WERI-Rb-1 (cell line): Measurements from ENCODE around the gene NFIA.

Experiments used
- DNase-seq: peaks from one replicate; pipeline ENCODE4 v3.0.0-alpha.2; 2020
- H3K27ac ChIP-seq: fragments of 250-450 bp; sonication (Bioruptor Pico); 2 replicates; pipeline ENCODE4 v1.5.1; 2020; ENCODE audit warnings: mild to moderate bottlenecking, moderate library complexity
- H3K27me3 ChIP-seq: fragments of 250-450 bp; sonication (Bioruptor Pico); 2 replicates; pipeline ENCODE4 v1.5.1; 2021; ENCODE audit warnings: mild to moderate bottlenecking, low read depth, moderate library complexity; ENCODE audit not compliant: insufficient read depth, severe bottlenecking
- H3K36me3 ChIP-seq: fragments of 250-450 bp; sonication (Bioruptor Pico); 2 replicates; pipeline ENCODE4 v1.5.1; 2020; ENCODE audit warnings: mild to moderate bottlenecking, moderate library complexity
- H3K4me3 ChIP-seq: 2 replicates; pipeline ENCODE4 v1.5.1; 2011; ENCODE audit warnings: low read depth, mild to moderate bottlenecking, control low read depth, low read length
- H3K9me3 ChIP-seq: fragments of 250-450 bp; sonication (Bioruptor Pico); 2 replicates; pipeline ENCODE4 v1.5.1; 2021; ENCODE audit warnings: mild to moderate bottlenecking, moderate library complexity; ENCODE audit not compliant: severe bottlenecking
- TF ChIP-seq, protein P1 (sequence below): IDR thresholded peaks from 2 replicates; pipeline ENCODE4 v1.5.1; 2011; ENCODE audit warnings: low read depth, mild to moderate bottlenecking, control low read depth, inconsistent platforms, low read length

Gene NFIA

DNA sequence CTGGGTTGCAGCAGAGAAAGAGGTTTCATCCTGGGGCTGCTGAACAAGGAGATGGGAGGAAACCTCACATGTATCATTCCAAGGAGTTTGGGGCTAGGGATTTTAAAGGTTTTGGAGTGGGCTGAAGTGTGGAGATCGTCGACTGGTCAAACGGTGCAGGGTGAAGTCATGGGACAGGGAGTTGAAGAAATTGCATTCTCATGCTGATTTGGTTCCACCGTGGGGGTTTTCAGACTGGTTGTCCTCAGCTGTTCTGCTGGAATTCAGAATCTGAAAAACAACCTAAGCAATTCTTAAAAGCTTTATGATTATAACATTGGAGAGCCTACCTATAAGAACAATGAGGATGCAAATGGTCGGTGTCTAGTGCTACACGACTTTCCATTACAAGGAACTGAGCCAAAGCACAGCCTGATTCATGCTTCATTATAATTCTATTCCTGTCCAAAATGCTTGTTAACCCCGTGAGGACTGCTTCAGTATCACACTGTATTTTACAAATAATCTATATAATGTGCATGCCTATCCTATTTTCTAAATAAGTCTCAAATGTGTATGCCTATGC, 399.9 kb downstream of the NFIA start:
- Histone ChIP-seq H3K27me3 (no peaks in the 10 kb centered on the region), H3K36me3 (no peaks in the 10 kb centered on the region), H3K4me3 (no peak overlapping the region), H3K9me3 (no peaks in the 10 kb centered on the region), H3K27ac (no peak overlapping the region)
- no peak for DNase-seq
- TF ChIP-seq, protein P1, sequence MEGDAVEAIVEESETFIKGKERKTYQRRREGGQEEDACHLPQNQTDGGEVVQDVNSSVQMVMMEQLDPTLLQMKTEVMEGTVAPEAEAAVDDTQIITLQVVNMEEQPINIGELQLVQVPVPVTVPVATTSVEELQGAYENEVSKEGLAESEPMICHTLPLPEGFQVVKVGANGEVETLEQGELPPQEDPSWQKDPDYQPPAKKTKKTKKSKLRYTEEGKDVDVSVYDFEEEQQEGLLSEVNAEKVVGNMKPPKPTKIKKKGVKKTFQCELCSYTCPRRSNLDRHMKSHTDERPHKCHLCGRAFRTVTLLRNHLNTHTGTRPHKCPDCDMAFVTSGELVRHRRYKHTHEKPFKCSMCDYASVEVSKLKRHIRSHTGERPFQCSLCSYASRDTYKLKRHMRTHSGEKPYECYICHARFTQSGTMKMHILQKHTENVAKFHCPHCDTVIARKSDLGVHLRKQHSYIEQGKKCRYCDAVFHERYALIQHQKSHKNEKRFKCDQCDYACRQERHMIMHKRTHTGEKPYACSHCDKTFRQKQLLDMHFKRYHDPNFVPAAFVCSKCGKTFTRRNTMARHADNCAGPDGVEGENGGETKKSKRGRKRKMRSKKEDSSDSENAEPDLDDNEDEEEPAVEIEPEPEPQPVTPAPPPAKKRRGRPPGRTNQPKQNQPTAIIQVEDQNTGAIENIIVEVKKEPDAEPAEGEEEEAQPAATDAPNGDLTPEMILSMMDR = no peak

DNA sequence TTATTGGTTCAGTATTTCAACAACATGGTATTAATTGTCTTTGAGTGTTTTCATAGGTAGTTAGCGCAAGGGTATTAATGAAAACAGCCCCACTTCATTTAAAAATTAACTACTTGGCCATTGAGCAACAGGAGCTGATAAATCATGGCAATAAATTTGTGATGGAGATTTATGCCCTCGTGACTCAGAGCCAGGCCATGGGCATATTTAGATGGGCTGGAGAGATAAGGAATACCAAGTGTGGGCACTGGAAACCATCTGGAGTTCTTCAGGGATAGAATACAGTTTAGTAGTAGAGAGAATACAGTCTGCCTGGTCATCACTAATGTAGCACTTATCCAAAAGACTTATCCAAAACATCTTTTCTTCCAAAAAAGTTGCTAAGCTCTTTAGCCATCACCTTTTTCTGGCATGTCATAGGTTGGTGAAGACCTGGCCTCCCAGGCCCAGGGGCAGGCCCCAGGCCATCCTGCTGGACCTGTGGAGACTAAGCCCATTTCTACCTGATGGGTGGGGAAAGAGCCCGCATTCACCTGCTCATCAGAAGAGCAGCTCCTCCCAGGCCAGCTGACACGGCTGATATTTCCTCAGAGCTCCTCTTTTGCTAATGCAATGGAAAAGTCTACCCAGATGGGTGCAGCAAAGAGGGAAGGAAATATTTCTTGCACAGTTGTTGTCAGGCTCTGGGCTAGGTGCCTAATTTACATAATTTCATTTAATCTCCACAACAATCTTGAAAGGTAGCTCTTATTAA, 404.6 kb downstream of the NFIA start:
- Histone ChIP-seq H3K27ac (no peak overlapping the region), H3K27me3 (no peaks in the 10 kb centered on the region), H3K9me3 (no peaks in the 10 kb centered on the region), H3K36me3 (no peaks in the 10 kb centered on the region), H3K4me3 (no peak overlapping the region)
- TF ChIP-seq, protein P1 = no peak
- DNase-seq = no peak

DNA sequence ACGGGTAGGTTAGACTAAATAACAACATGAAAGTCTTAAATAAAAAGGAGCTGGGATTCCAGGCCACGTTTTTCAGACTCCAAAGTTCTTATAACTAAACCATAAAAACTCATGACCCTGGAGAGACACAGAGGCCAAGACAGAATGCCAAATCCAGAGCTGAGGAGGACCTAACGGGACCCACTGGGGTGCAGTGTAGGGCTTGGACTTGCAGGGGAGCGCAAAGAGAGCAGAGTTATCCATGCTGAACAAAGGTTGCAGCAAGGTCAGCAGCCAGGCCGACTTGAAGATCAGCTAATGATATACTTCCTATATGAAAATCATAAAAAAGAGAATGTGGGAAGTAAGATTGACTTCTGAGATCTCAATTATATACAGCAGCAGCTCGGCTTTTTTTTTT, 405.4 kb downstream of the NFIA start:
- no peak overlapping the region for H3K4me3 ChIP-seq
- TF ChIP-seq, protein P1 = no peak
- DNase-seq = no peak
- no peaks in the 10 kb centered on the region for H3K9me3 ChIP-seq
- no peaks in the 10 kb centered on the region for H3K27me3 ChIP-seq
- H3K36me3 ChIP-seq = no peaks in the 10 kb centered on the region
- H3K27ac ChIP-seq = no peak overlapping the region

DNA sequence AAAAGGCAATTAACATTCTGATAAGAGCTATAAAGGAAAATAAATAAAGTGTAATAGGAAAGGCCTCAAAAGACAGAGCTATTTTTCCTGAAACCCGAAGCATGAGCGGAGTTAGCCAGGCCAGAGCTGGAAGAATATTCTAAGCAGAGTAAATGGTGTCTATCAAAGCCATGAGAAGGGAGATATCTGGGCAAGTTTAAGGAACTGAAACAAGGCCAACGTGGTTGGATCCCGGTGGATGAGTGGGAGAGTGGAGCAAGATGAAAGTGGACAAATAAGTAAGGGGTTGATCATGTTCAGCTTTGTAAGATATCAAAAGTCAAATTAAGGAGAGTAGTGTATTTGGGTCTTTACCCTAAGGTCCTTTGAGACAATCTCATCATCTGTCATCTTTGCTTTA, 408.6 kb downstream of the NFIA start:
- H3K36me3 ChIP-seq = no peaks in the 10 kb centered on the region
- no peaks in the 10 kb centered on the region for H3K27me3 ChIP-seq
- TF ChIP-seq, protein P1 = no peak
- no peak for DNase-seq
- H3K4me3 ChIP-seq = no peak overlapping the region
- H3K9me3 ChIP-seq = no peaks in the 10 kb centered on the region
- no peak overlapping the region for H3K27ac ChIP-seq

DNA sequence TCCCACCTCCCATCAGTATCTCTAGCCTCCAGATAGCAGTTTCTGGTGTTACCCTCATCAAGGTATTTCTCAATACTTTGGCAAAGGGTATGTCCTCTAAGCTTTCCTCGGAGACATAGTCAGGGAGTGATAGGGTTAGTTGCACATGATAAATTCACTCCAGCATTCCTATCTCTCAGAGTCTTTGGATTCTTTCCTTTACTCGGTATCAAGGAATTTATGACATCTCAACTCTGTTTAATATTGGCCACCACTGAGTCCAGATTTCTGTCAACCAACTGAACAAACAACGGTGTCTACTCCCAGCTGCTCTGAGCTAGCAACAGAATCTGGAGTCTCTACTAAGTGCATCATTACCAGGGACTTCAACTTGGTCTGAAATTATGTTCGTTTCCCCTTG, 409.1 kb downstream of the NFIA start:
- TF ChIP-seq, protein P1 = no peak
- Histone ChIP-seq H3K4me3 (no peak overlapping the region), H3K9me3 (no peaks in the 10 kb centered on the region), H3K27ac (no peak overlapping the region), H3K27me3 (no peaks in the 10 kb centered on the region), H3K36me3 (no peaks in the 10 kb centered on the region)
- DNase-seq = no peak
